Body of pancreas (tissue), 4 donors: ENCODE data around the gene MYO16. TPM values are rescaled to one million over a fixed set of nuclear protein-coding genes. Genes with fewer than 3 reads are reported as not detected.

Experiments
- ATAC-seq: fragments of 150-250 bp; one replicate; pipeline ENCODE4 v1.9.1; 2016
- DNase-seq, 4 donors: peaks; one replicate each; pipeline ENCODE4 v3.0.0-alpha.2; 2019
- H3K27ac ChIP-seq, 4 donors: fragments of 200-600 bp; sonication (generic); 1 replicate in 3 of 4; 2 replicates in 1 of 4; pipeline versions ENCODE4 v1.5.1 to v1.6.1; 2016 to 2019; ENCODE audit warnings: mild to moderate bottlenecking in 1 of 4, mixed read lengths in 1 of 4, moderate library complexity in 1 of 4
- H3K27me3 ChIP-seq, 2 donors: fragments of 200-600 bp; sonication (generic); one replicate each; pipeline ENCODE4 v1.6.0; 2016; ENCODE audit warnings: mild to moderate bottlenecking in 1 of 2
- H3K36me3 ChIP-seq, 2 donors: fragments of 200-600 bp; sonication (generic); replicated peaks in 1 of 2; 2 replicates each; pipeline ENCODE4 v1.5.1; 2016; ENCODE audit warnings: low read depth in 2 of 2; ENCODE audit not compliant: insufficient read depth in 1 of 2
- H3K4me1 ChIP-seq: fragments of 200-600 bp; sonication (generic); one replicate; pipeline ENCODE4 v1.6.0; 2016
- H3K4me3 ChIP-seq, 2 donors: fragments of 200-600 bp; sonication (generic); 1 replicate in 1 of 2; 2 replicates in 1 of 2; pipeline ENCODE4 v1.5.1; 2016 to 2019
- H3K9me3 ChIP-seq, 3 donors: fragments of 200-600 bp; sonication (generic); 1 replicate in 2 of 3; 2 replicates in 1 of 3; pipeline ENCODE4 v1.5.1; 2016
- CTCF ChIP-seq, 7 experiments: fragments of 450-650 bp in 4 of 7; fragments of 200-600 bp in 3 of 7; sonication (generic) in 3 of 7; IDR thresholded peaks; one replicate each; pipeline ENCODE4 v1.5.1; 2016 to 2019; ENCODE audit warnings: antibody characterized with exemption in 7 of 7
- POLR2A ChIP-seq, 3 donors: fragments of 450-650 bp; IDR thresholded peaks; one replicate each; pipeline ENCODE4 v1.6.1; 2016; ENCODE audit warnings: antibody characterized with exemption in 3 of 3, mild to moderate bottlenecking in 2 of 3
- WGBS, 2 donors: methylation state at CpG; one replicate each; pipeline ENCODE4 v1.1.5; 2017; 5-methylcytosine and 5-hydroxymethylcytosine counted together
- intact Hi-C: fragments of 100-400 bp; cut with DNase I; formaldehyde crosslinking; loops from one replicate; pipeline ENCODE4 v1.15.1; 2023
- total RNA-seq, 2 donors: library from RNA; depleted of rRNA; stranded (reverse); fragments of >200 nt; gene quantifications; one replicate each; pipeline ENCODE4 v1.1.0, GENCODE V29; 2016

The MYO16 gene
- total RNA-seq, 2 donors from 2014 or later, result under 0.01 to 0.78 TPM

- 39 to 40% methylated on average over 2 of the region's 2 CpGs for WGBS, 2 donors
Observed at GRCh38 chr13:108877300-108877699, 247.9 kb downstream of the MYO16 start.

GRCh38 chr13:108878732-108879131 is 249.3 kb downstream of the MYO16 start:
- ATAC-seq (no peak), DNase-seq (no peak)
- Histone ChIP-seq H3K27me3 (no peaks in the 10 kb centered on the region), H3K27ac (no peak overlapping the region), H3K4me3 (no peak overlapping the region), H3K36me3 (no peaks in the 10 kb centered on the region), H3K9me3 (peaks cover 0 to 4% (median 0%) of the 10 kb centered on the region in 3 donors), H3K4me1 (no peaks in the 10 kb centered on the region)
- WGBS, 2 donors, result 69 to 93% methylated on average over 2 of the region's 2 CpGs
- TF ChIP-seq POLR2A (IDR thresholded peaks at IDR 0.05) (no peak), CTCF (IDR thresholded peaks at IDR 0.05) (no peak)
- intact Hi-C loops, result no loop called here

More at GRCh38 chr13:108877300-108877699, 247.9 kb downstream of the MYO16 start:
- H3K9me3 ChIP-seq, result peaks cover 0 to 4% (median 0%) of the 10 kb centered on the region in 3 donors
- TF ChIP-seq POLR2A (IDR thresholded peaks at IDR 0.05) (no peak), CTCF (IDR thresholded peaks at IDR 0.05) (no peak)
- H3K27ac ChIP-seq, result no peak overlapping the region
- H3K4me3 ChIP-seq, result no peak overlapping the region
- H3K36me3 ChIP-seq, result no peaks in the 10 kb centered on the region
- no peaks in the 10 kb centered on the region for H3K4me1 ChIP-seq
- H3K27me3 ChIP-seq, result no peaks in the 10 kb centered on the region
- intact Hi-C loops, result no loop called here
- no peak for DNase-seq
- no peak for ATAC-seq

DNA sequence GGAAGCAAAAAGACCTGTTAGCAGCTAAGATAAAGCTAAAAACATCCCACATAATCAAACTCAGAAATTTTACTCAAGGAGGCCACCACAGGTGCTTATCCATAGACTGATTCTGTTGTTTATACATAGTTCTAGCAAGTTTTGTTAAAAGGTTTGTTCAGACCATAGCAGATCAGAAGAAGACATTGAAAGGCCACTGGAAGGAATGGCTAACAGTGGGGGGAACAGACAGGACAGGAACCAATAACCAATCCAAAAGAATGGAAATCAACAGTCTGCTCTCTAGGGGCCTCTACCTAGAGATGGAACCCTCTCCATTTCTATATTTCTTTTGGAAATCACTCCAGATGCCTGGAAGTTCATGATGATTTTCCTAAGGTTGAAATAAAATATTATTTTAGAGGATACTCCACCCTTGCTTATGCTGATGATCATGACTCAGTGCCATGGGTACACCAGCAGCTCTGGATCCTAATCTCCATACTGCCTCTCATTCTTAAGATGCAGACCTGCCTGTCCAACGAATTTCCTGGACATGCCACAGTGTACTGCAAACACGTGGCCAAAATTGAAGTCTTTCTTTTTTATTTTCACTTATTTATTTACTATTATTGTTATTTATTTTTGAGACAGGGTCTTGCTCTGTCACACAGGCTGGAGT is 260.0 kb downstream of the MYO16 start:
- no peak overlapping the region for H3K4me3 ChIP-seq
- WGBS, 2 donors, result 61 to 64% methylated on average over 2 of the region's 2 CpGs
- intact Hi-C loops, result no loop called here

DNA sequence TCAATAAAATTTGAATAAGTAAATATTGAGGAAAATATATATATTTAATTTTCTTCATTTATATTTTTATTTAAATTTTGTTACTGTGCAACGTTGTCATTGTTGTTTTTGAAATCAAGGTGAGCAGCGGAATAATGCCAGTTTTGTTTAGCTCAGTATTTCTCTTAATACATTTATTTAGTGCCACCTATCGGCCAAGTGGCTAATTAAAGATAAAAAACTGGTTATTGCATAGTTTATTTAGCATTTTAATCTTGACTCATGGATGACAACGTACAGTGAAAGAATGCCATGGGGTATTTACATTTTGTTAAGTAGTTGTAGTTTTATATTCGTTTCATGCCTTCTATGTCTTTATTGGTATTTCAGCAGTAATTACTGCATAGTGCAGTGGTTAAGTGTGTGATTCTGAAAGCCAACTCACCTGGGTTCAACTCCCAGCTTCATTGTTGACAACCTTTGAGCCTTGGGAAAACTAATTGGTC is 265.9 kb downstream of the MYO16 start:
- H3K9me3 ChIP-seq, result no peaks in the 10 kb centered on the region
- WGBS, 2 donors, result 2 to 5% methylated on average over 5 of the region's 5 CpGs
- H3K4me3 ChIP-seq, result no peak overlapping the region
- no peaks in the 10 kb centered on the region for H3K4me1 ChIP-seq
- DNase-seq (peak in 1 of 4 donors; percentile 19), ATAC-seq (no peak)
- no peak overlapping the region for H3K27ac ChIP-seq
- intact Hi-C loops, result loop anchor here (10.0 kb wide), 1 partner anchor 570 kb away; no protein-coding TSS in a partner anchor
- H3K27me3 ChIP-seq, result no peaks in the 10 kb centered on the region
- TF ChIP-seq CTCF (IDR thresholded peaks at IDR 0.05) (peak in 6 of 7 experiments; percentile 41 to 67 (median 62)), POLR2A (IDR thresholded peaks at IDR 0.05) (no peak)
- H3K36me3 ChIP-seq, result no peaks in the 10 kb centered on the region

More for the DNA sequence above, 260.0 kb downstream of the MYO16 start:
- ATAC-seq (no peak), DNase-seq (no peak)
- no peaks in the 10 kb centered on the region for H3K9me3 ChIP-seq
- no peak for TF ChIP-seq POLR2A (IDR thresholded peaks at IDR 0.05)
- no peak for TF ChIP-seq CTCF (IDR thresholded peaks at IDR 0.05)
- no peaks in the 10 kb centered on the region for H3K36me3 ChIP-seq
- no peak overlapping the region for H3K27ac ChIP-seq
- H3K4me1 ChIP-seq, result no peaks in the 10 kb centered on the region
- no peaks in the 10 kb centered on the region for H3K27me3 ChIP-seq

DNA sequence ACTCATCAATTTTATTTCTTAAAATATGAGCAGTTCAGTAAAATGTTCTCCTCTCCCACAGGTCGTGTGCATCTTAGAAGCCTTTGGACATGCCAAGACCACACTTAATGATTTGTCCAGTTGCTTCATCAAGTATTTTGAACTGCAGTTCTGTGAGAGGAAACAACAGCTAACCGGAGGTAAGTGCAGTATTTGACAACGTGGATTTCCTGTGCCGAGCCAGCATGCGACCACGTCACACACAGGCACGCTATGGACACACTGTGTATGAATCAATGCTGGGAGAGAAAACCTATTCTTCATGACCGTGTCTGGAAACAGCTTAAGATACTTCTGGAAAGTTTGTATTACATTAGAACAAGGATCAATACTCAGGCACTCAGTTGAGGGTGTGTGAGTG is 268.5 kb downstream of the MYO16 start:
- no peaks in the 10 kb centered on the region for H3K4me1 ChIP-seq
- ATAC-seq (no peak), DNase-seq (no peak)
- H3K4me3 ChIP-seq, result no peak overlapping the region
- no peaks in the 10 kb centered on the region for H3K27me3 ChIP-seq
- no peak overlapping the region for H3K27ac ChIP-seq
- WGBS, 2 donors, result 6 to 9% methylated on average over 8 of the region's 8 CpGs
- intact Hi-C loops, result loop anchor here (10.0 kb wide), 1 partner anchor 573 kb away; no protein-coding TSS in a partner anchor
- no peaks in the 10 kb centered on the region for H3K36me3 ChIP-seq
- no peaks in the 10 kb centered on the region for H3K9me3 ChIP-seq
- no peak for TF ChIP-seq POLR2A (IDR thresholded peaks at IDR 0.05)
- TF ChIP-seq CTCF (IDR thresholded peaks at IDR 0.05), result no peak
